HG03135 (cell line): ENCODE measurements around the gene OBSCN.

Source experiments
- ATAC-seq: cut with Tn5 transposase; IDR thresholded peaks from one replicate; pipeline ENCODE4 v1.9.1; 2021; ENCODE audit warnings: mild to moderate bottlenecking, moderate library complexity; ENCODE audit not compliant: unreplicated experiment

The OBSCN gene

DNA sequence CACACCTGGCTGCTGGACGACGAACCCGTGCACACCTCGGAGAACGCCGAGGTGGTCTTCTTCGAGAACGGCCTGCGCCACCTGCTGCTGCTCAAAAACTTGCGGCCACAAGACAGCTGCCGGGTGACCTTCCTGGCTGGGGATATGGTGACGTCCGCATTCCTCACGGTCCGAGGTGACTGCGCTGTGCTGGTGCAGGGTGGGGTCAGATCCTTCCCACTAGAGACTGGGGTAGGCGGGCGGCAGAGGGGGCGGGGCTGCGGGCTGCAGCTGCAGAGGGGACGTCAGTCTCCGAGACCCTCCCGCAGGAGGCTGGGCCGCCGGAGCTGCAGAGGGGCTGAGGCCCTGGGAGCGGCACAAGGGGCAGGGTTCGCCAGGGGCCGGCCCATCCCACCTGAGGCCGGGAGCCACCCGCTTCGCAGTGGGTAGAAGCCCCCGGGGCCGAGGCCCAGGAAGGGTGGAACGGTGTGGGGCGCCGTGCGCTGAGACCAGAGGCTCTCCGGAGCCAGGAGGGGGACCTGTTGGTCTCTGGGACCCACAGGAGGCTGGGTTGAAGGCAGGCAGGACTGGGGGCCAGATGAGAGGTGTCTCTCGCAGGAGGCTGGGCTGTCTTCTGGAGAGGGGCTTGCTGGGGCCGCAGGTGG lies 108.2 kb downstream of the OBSCN start:
- no peak for ATAC-seq

DNA sequence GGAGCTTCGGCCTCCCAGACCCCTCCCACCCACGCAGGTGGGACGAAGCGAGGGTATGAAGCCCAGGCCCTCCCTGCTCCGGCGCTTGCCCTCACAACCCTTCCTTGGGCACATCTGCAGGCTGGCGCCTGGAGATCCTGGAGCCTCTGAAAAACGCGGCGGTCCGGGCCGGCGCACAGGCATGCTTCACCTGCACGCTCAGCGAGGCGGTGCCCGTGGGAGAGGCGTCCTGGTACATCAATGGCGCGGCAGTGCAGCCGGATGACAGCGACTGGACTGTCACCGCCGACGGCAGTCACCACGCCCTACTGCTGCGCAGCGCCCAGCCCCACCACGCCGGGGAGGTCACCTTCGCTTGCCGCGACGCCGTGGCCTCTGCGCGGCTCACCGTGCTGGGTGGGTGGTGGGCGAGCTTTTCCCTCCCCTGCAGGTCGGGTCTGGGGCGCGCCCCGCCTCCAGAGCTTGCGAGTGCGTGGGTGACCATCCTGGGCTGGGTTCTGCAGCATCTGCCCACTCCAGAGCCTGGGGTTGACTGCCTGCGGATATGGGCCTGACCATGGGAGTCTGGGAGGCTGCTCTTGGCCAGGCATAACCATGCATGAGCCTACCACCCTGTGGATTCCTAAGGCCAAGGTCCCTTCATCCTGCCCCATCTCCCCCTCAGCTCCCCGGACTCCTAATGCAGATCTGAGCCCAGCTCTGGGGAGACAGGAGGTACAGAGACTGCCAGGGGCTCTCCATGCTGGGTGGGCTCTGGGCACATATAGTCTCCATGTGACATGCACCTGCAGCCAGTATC lies 108.9 kb downstream of the OBSCN start:
- no peak for ATAC-seq

DNA sequence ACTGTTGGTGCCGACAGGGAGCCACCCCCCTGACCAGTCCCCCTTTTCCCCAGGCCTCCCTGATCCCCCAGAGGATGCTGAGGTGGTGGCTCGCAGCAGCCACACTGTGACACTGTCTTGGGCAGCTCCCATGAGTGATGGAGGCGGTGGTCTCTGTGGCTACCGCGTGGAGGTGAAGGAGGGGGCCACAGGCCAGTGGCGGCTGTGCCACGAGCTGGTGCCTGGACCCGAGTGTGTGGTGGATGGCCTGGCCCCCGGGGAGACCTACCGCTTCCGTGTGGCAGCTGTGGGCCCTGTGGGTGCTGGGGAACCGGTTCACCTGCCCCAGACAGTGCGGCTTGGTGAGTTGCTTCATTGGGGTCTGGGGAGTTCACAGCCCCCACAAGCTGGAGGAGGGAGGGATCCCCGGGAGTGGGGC lies 109.6 kb downstream of the OBSCN start:
- ATAC-seq, result no peak

DNA sequence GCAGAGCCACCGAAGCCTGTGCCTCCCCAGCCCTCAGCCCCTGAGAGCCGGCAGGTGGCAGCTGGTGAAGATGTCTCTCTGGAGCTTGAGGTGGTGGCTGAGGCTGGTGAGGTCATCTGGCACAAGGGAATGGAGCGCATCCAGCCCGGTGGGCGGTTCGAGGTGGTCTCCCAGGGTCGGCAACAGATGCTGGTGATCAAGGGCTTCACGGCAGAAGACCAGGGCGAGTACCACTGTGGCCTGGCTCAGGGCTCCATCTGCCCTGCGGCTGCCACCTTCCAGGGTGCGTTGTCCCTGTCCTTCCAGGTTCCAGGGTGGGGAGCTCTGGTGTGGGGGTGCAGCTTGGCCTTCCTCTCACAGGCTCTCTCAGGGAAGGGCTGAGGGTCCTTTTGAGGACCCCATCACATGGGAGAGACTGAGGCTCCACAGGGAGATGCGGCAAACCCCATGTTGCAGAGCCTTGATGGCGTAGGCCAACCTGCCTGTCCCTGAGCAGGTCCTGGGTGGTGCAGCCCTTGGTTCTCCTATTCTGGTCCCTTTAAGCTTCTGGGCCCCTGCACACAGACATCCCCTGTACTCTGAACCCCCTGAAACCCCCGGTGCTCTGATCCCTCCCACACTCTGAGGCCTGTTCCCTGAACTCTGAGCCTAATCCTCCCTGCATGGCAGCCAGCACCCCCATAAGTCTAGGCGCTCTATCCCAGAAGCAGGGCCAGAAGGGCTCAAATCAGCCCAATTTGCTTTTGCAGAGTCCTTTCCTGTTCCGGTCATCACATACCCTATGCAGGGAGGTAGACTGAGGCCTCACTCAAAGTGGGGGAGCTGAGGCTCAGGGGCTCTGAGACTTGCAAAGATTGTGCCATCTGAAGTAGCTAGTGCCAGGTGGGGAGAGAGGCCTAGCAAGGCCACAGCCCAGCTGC lies 110.3 kb downstream of the OBSCN start:
- no peak for ATAC-seq

DNA sequence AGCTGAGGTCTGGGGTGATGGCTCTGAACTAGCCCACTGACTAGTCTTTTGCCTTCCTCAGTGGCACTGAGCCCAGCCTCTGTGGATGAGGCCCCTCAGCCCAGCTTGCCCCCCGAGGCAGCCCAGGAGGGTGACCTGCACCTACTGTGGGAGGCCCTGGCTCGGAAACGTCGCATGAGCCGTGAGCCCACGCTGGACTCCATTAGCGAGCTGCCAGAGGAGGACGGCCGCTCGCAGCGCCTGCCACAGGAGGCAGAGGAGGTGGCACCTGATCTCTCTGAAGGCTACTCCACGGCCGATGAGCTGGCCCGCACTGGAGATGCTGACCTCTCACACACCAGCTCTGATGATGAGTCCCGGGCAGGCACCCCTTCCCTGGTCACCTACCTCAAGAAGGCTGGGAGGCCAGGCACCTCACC lies 111.0 kb downstream of the OBSCN start:
- ATAC-seq, result no peak

DNA sequence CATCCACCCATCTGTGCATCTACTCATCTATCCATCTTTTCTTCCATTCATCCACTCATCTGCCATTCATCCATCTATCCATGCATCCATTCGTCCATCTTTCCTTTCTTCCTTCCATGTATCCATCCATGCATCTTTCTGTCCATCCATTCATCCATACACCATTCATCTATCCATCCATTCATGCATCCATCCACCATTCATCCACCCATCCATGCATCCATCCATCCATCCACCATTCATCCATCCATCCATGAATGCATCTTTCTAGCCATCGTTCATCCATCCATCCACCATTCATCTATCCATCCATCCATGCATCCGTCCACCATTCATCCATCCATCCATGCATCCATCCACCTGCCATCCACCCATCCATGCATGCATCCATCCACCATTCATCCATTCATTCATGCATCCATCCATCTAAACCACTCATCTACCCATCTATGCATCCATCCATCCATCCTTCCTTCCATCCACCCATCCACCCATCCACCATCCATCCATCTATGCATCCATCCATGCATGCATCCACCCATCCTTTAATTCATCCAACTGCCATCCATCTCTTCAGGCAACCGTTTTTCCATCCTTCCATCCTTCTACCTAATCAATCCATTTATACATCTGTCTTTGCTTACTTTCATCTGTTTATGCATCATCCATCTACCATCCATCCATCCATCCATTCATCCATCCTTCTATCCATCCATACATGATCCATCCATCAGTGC lies 111.7 kb downstream of the OBSCN start:
- ATAC-seq, result no peak

DNA sequence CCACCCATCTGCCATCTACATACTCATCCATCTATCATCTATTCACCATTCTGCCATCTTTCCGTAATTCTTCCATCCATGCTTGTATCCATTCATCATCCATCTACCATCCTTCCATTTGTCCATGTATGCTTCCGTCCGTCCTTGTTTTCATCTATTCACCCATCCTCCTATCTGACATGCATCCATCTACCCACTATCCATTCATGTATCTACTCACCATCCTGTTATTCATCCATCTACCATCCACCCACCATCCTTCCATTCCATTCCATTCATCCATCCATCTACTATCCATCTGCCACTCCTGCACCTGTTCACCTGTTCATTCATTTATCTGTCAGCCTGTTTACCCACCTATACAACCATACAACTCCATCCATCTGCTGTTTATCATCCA lies 112.5 kb downstream of the OBSCN start:
- ATAC-seq, result no peak

DNA sequence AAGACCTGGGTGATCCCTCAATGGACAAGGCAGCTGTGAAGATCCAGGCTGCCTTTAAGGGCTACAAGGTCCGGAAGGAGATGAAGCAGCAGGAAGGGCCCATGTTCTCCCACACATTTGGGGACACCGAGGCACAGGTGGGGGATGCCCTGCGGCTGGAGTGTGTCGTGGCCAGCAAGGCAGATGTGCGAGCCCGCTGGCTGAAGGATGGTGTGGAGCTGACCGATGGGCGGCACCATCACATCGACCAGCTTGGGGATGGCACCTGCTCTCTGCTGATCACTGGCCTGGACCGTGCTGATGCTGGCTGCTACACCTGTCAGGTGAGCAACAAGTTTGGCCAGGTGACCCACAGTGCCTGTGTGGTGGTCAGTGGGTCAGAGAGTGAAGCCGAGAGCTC lies 113.6 kb downstream of the OBSCN start:
- ATAC-seq, result no peak

DNA sequence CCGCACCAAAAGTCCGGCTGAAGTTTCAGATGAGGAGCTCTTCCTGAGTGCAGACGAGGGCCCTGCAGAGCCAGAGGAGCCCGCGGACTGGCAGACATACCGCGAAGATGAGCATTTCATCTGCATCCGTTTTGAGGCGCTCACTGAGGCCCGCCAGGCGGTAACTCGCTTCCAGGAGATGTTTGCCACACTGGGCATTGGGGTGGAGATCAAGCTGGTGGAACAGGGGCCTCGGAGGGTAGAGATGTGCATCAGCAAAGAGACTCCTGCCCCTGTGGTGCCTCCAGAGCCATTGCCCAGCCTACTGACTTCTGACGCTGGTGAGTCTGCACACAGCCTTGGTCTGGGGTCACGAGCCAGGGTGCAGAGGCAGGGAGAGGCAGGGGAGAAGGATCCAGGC lies 114.1 kb downstream of the OBSCN start:
- no peak for ATAC-seq

DNA sequence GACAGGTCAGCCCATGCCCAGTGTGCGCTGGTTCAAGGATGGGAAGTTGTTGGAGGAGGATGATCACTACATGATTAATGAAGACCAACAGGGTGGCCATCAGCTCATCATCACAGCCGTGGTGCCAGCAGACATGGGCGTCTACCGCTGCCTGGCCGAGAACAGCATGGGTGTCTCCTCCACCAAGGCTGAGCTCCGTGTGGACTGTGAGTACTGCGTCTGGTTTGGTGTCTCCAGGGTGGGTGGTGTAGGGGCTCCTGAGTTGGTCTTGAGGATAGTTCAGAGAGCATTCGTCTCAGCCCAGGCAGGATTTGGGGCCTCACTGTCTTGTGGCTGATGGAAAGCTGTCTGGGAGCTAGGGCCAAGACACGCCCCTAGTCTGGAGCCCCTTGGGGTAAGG lies 115.6 kb downstream of the OBSCN start:
- no peak for ATAC-seq

DNA sequence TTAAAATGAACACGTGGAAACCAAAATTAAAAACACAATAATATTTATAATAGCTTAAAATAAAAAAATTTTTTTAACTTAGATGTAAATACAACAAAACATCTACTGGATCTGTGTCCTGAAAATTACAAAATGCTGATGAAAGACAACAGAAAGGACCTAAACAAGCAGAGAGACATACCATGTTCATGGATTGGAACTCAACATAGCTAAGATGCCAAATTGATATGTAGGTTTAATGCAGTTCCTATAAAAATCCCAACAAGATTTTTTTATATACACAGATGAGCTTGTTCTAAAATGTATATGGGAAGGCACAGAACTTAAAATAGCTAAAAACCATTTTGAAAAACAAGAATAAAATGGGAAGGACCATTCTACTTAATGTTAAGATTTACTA lies 117.4 kb downstream of the OBSCN start:
- ATAC-seq, result no peak

DNA sequence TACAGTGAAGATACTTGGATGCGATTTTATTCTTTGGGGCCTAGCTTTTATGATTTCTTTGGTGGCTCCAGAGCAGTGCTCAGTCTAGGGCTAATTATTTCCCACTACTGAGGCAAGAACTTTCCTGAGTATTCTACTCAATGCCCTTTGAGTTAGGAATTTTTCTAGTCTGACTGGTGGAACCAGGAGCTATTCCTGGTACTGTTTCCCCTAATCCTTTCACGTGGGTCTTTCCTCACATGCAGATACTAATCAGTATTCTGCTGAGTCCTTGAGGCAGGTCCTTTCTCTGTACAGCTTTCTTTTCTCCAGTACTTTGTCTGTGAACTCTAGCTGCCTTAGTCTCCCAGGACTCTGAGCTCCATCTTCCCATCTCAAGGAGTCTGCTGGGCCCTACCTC lies 122.0 kb downstream of the OBSCN start:
- no peak for ATAC-seq

DNA sequence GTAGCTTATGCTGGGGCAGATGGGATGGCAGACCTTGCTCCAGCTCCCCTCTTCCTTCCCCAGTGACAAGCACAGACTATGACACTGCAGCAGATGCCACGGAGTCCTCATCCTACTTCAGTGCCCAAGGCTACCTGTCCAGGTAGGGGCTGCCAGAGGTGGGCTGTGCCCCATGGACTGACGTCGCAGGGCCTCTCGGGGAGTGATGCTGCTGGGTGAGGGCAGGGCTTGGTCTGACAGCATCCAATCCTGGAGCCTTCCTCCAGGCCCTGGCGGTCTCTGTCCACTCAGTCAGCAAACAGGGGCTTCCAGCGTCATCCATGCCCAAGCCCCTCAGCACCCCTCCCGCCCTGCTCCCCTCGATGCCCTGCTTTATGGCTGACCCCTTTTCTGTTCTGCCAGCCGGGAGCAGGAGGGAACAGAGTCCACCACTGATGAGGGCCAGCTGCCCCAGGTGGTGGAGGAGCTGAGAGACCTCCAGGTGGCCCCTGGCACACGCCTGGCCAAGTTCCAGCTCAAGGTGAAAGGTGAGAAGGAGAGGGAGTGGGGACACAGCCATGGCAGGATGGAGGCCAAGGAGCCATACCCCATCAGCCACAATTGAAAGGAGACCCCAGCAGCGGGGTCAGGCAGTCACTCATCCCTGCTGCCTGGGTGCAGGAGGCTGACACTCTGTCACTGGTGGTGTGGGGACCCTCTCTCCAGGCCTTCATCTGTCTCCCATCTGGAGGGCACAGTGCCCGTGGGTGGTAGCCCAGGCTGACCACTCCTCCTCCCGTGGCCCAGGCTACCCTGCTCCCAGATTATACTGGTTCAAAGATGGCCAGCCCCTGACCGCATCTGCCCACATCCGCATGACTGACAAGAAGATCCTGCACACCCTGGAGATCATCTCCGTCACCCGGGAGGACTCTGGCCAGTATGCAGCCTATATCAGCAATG lies 125.2 kb downstream of the OBSCN start:
- no peak for ATAC-seq

DNA sequence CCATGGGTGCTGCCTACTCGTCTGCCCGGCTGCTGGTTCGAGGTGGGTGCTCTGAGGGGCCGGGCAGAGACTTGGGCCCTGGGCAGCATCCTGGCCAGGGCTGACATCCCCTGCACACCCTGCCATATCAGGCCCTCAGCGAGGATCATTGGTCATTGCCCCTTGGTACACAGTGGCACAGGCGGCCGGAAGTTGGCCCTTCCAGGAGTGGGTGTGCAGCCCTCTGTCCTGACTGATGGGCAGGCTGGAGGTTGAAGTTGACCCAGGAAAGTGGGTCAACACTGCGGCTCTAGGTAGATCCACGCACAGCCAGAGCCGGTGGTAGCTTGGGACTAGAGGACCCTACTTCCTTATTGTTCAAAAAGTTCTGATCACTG lies 125.9 kb downstream of the OBSCN start:
- ATAC-seq, result no peak

DNA sequence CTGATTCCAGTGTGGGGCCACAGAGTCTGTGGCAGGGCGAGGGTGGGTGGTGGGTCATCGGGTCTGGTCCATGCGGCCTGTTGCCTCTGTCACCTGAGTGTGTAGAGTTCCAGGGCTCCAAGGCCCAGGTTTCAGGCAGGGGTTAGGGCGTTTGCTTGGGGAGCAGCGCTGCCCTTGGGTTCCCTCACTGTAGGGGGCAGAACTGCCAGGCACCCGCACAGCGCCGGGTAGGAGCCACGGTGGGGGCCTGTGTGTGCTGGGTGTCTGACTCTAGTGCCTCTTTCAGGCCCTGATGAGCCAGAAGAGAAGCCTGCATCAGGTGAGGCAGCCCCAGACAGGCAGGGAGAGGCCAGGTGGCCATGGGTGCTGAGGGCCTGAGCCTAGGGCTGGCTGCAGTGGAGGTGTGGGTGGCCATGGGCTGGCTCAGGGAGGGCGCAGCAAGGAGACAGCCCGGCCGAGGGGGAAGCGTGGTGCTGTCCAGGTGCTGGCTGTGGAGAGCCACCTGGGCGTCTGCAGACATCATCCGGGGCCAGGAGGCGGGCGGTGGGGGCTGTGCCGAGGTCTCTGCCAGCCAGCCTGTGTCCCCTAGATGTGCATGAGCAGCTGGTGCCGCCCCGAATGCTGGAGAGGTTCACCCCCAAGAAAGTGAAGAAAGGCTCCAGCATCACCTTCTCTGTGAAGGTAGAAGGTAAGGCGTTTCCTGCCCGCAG lies 126.5 kb downstream of the OBSCN start:
- no peak for ATAC-seq

DNA sequence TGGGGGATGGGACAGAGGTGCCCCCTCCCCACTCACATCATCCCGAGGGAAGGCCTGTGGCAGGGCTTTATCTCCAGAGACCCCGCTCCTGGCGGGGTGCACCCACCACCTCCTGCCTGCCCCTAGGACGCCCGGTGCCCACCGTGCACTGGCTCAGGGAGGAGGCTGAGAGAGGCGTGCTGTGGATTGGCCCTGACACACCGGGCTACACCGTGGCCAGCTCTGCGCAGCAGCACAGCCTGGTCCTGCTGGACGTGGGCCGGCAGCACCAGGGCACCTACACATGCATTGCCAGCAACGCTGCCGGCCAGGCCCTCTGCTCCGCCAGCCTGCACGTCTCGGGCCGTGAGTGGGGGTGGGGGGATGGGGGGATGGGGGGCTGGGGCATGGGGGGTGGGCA lies 127.1 kb downstream of the OBSCN start:
- no peak for ATAC-seq

DNA sequence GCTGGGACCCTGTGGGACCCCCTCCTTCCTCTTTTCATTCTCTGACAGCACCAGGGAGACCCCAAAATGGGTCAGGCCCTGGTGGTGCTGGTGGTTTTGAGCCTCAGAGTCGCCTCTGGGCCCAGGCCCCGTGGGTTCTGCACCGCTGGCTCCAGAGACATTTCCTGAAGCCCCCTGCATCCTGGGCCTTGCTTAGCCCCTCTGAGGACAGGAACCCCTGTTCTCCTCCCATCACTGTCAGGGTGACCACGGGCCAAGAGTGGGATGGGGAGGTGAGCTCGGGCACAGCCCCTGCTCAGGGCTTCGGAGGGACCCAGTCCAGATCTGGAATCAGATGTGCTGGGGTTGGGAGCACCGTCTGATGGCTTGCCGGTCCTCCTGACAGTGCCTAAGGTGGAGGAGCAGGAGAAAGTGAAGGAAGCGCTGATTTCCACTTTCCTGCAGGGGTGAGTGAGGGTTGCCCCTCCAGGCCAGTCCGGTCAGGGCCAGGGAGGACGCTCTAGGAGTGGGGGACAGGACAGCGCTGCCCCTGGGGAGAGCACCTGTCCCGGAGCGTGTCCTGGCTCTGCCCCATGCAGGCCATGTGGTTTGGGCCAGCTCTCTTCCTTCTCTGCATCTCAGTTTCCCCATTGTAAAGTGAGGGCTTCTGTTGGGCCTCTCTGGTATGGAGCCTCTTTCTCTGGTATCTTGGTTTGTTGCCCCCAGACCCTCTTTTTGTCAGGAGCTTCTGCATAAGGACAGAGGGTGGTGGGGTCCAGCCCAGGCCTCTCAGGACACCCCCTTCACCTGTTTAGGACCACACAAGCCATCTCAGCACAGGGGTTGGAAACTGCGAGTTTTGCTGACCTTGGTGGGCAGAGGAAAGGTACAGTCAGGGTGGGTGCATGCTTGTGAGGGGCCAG lies 127.8 kb downstream of the OBSCN start:
- no peak for ATAC-seq

DNA sequence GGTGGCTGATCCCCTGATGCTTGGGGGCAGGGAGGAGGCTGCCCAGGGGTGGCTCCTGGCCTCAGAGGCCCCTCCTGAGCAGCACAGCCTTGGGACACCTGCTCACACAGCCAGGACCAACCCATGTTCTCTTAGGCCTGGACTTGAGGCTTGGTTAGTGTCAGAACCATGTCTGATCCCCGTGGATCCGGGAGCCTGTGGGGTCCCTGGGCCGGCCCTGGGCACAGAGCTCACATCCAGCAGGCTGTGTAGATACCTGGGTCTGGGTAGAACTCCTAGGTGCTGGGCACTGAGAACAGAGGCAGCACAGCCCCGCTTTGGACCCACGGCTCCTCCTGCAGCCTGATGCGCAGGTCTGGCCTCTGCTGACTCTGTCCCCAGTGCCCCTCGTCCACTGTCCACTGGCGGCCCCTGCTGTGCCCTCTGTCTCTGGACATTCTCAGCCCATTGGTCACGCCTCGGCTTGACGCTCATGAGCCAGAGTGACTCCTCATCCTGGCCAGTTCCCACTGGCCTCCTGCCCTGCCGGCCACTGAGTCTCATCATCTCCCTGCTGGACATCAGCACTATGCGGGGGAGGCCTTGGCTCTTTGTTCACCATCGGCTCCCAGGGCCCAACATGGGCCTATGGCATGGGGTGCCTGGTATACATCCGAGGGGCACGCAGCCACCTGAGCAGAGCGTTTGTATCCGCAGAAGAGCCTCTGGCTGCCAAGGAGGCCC lies 128.6 kb downstream of the OBSCN start:
- no peak for ATAC-seq
